Measurements from ENCODE around the gene STAP2.

DNA sequence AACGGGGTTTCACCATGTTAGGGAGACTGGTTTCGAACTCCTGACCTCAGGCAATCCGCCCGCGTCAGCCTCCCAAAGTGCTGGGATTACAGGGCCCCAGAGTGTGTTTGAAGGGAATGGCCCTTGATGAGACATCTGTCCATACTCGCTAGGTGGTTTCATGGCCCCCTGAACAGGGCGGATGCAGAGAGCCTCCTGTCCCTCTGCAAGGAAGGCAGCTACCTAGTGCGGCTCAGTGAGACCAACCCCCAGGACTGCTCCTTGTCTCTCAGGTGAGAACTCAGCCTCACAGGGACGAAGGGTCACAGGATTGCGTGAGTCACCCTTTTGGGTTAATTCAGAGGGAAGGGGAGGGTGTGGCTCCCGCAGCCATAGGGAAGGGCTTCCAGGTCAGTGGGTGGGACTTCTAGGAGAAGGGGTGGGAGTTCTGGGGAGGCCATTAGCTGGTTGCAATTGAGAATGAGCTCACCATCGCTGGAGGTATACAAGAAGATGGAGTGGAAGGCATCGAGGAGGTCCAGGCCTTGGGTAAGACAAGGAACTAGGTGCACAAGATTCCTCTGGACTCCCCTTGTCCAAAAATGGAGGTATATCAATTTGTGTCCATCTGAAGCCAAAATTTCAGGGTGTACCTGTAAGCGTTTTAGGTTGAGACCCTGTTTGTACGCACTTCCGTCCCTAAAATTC, 50.4 kb downstream of the STAP2 start:
- no peak for TF ChIP-seq CTCF (IDR thresholded peaks at IDR 0.05)
- TF ChIP-seq POLR2A (IDR thresholded peaks at IDR 0.05): no peak

All from prostate gland (tissue), 2 donors.